ENCODE data around the gene C1QTNF12. TPM values are rescaled to one million over a fixed set of nuclear protein-coding genes. Genes with fewer than 3 reads are reported as not detected.
"Not testable (repeated sequence)": the region's sequence is repeated elsewhere in the genome, so short reads cannot be mapped to it uniquely, and the experiment has no call there.

The C1QTNF12 gene
- total RNA-seq, 2 experiments from 2014 or later, result 2.6 to 4.9 TPM

- Mint-ChIP-seq H3K36me3 (ENCODE audit: low read depth) (peaks cover 42% of the 10 kb centered on the region), H3K4me3 (no peak overlapping the region), H3K27ac (no peak overlapping the region), H3K27me3 (no peaks in the 10 kb centered on the region), H3K4me1 (ENCODE audit: low read depth) (peaks cover 10% of the 10 kb centered on the region), H3K9me3 (no peaks in the 10 kb centered on the region)
- POLR2A ChIA-PET, result interaction anchor here (0.6 to 1.6 kb wide), 5 partner anchors 21 to 61 kb away, joined by 3 to 6 read pairs (median 3); no protein-coding TSS in a partner anchor
- intact Hi-C loops (cut with micrococcal nuclease), result no loop called here
- CTCF ChIA-PET, result no interaction called here
- TF ChIP-seq CTCF (IDR thresholded peaks at IDR 0.05), result no peak
- DNase-seq (no peak), ATAC-seq (no peak)
These were observed 8.6 kb upstream of the C1QTNF12 start for GRCh38 chr1:1255078-1255477.

GRCh38 chr1:1254667-1254998 lies 8.1 kb upstream of the C1QTNF12 start:
- DNase-seq (no peak), ATAC-seq (no peak)
- POLR2A ChIA-PET, result interaction anchor here (0.6 to 1.6 kb wide), 5 partner anchors 20 to 61 kb away, joined by 3 to 6 read pairs (median 3); no protein-coding TSS in a partner anchor
- H3K4me1 Mint-ChIP-seq (ENCODE audit: low read depth), result peaks cover 15% of the 10 kb centered on the region
- H3K9me3 Mint-ChIP-seq, result no peaks in the 10 kb centered on the region
- H3K4me3 Mint-ChIP-seq, result no peak overlapping the region
- no peak overlapping the region for H3K27ac Mint-ChIP-seq
- no peak for TF ChIP-seq CTCF (IDR thresholded peaks at IDR 0.05)
- H3K36me3 Mint-ChIP-seq (ENCODE audit: low read depth), result peaks cover 37% of the 10 kb centered on the region
- no peaks in the 10 kb centered on the region for H3K27me3 Mint-ChIP-seq
- CTCF ChIA-PET, result no interaction called here
- intact Hi-C loops (cut with micrococcal nuclease), result no loop called here

- DNase-seq, result no peak
- Mint-ChIP-seq H3K4me3 (no peak overlapping the region), H3K9me3 (no peaks in the 10 kb centered on the region), H3K27ac (no peak overlapping the region), H3K27me3 (no peaks in the 10 kb centered on the region), H3K36me3 (ENCODE audit: low read depth) (peaks cover 33% of the 10 kb centered on the region), H3K4me1 (ENCODE audit: low read depth) (peaks cover 16% of the 10 kb centered on the region)
- intact Hi-C loops (cut with micrococcal nuclease), result no loop called here
- ChIA-PET POLR2A (interaction anchor here (0.6 kb wide), 1 partner anchor 60 kb away, joined by 3 read pairs; no protein-coding TSS in a partner anchor), CTCF (no interaction called here)
- no peak for ATAC-seq
- TF ChIP-seq CTCF (IDR thresholded peaks at IDR 0.05), result no peak
These were observed 7.6 kb upstream of the C1QTNF12 start for GRCh38 chr1:1253972-1254666.

- CTCF ChIA-PET, result no interaction called here
- Mint-ChIP-seq H3K36me3 (ENCODE audit: low read depth) (peaks cover 30% of the 10 kb centered on the region), H3K4me3 (no peak overlapping the region), H3K27ac (no peak overlapping the region), H3K4me1 (ENCODE audit: low read depth) (peaks cover 16% of the 10 kb centered on the region), H3K9me3 (no peaks in the 10 kb centered on the region), H3K27me3 (no peaks in the 10 kb centered on the region)
- intact Hi-C loops (cut with micrococcal nuclease), result no loop called here
- no peak for DNase-seq
- POLR2A ChIA-PET, result no interaction called here
- no peak for ATAC-seq
- no peak for TF ChIP-seq CTCF (IDR thresholded peaks at IDR 0.05)
These were observed 6.8 kb upstream of the C1QTNF12 start for GRCh38 chr1:1253314-1253713.

GRCh38 chr1:1250786-1251284 lies 4.3 kb upstream of the C1QTNF12 start:
- POLR2A ChIA-PET, result interaction anchor here (0.6 to 1.5 kb wide), 10 partner anchors 9 to 237 kb away, joined by 3 to 6 read pairs (median 4); partner anchors contain the start of genes B3GALT6, ISG15, SDF4 and UBE2J2
- peak; percentile 95 for ATAC-seq
- H3K9me3 Mint-ChIP-seq, result no peaks in the 10 kb centered on the region

GRCh38 chr1:1248009-1248913 lies 1.7 kb upstream of the C1QTNF12 start:
- H3K27me3 Mint-ChIP-seq; H3K9me3 Mint-ChIP-seq; ATAC-seq; H3K4me3 Mint-ChIP-seq; H3K27ac Mint-ChIP-seq; DNase-seq; CTCF ChIA-PET; intact Hi-C loops (cut with micrococcal nuclease); POLR2A ChIA-PET: not testable (repeated sequence)
- Mint-ChIP-seq H3K4me1 (ENCODE audit: low read depth) (peaks cover 16% of the 10 kb centered on the region), H3K36me3 (ENCODE audit: low read depth) (peaks cover 15% of the 10 kb centered on the region)

More at GRCh38 chr1:1250786-1251284, 4.3 kb upstream of the C1QTNF12 start:
- DNase-seq, result peak; percentile 95
- H3K36me3 Mint-ChIP-seq (ENCODE audit: low read depth), result peaks cover 21% of the 10 kb centered on the region
- H3K4me1 Mint-ChIP-seq (ENCODE audit: low read depth), result peaks cover 16% of the 10 kb centered on the region
- intact Hi-C loops (cut with micrococcal nuclease), result no loop called here
- H3K27me3 Mint-ChIP-seq, result no peaks in the 10 kb centered on the region
- peak overlapping the region; percentile 15 for H3K4me3 Mint-ChIP-seq
- TF ChIP-seq CTCF (IDR thresholded peaks at IDR 0.05), result no peak
- peak overlapping the region; percentile 94 for H3K27ac Mint-ChIP-seq
- CTCF ChIA-PET, result interaction anchor here (0.7 to 3.5 kb wide), 15 partner anchors 12 to 268 kb away, joined by 3 to 50 read pairs (median 4); no protein-coding TSS in a partner anchor

Measured in activated CD8-positive, alpha-beta T cell treated with anti-CD3 and anti-CD28 coated beads for 36 hours (primary cell).